ENCODE measurements around the gene PDCD7.

DNA sequence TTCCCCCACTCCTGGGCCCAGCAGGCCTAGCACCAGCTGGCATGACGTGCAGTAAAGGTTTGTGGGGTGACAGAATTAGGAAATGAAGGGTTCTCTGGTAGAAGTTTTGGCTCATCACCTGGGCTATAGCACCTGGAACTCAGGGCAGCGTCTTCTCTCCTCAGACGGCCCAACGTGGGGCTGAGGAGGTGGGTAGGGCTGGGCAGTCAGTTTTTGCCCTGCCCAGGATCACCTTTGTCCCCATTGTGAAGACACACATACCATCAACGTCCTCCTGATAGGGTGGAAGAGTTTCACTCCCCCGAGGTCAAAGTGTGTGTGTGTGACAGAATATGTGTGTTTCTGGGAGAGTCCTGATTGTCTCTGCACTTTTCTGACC, 45.0 kb downstream of the PDCD7 start:
- TF ChIP-seq POLR2A (IDR thresholded peaks at IDR 0.05; ENCODE audit: low read depth) = no peak
- TF ChIP-seq, protein P1, sequence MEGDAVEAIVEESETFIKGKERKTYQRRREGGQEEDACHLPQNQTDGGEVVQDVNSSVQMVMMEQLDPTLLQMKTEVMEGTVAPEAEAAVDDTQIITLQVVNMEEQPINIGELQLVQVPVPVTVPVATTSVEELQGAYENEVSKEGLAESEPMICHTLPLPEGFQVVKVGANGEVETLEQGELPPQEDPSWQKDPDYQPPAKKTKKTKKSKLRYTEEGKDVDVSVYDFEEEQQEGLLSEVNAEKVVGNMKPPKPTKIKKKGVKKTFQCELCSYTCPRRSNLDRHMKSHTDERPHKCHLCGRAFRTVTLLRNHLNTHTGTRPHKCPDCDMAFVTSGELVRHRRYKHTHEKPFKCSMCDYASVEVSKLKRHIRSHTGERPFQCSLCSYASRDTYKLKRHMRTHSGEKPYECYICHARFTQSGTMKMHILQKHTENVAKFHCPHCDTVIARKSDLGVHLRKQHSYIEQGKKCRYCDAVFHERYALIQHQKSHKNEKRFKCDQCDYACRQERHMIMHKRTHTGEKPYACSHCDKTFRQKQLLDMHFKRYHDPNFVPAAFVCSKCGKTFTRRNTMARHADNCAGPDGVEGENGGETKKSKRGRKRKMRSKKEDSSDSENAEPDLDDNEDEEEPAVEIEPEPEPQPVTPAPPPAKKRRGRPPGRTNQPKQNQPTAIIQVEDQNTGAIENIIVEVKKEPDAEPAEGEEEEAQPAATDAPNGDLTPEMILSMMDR (IDR thresholded peaks at IDR 0.05) = no peak
